OCI-LY3 (cell line): ENCODE results near the gene GPR62.

Experiments
- EZH2phosphoT487 ChIP-seq: fragments of 200-600 bp; shearing (Covaris generic); IDR thresholded peaks from 2 replicates; pipeline ENCODE4 v1.6.1; 2018; ENCODE audit warnings: antibody characterized with exemption, mixed run types, low read depth
- TF ChIP-seq, protein P1 (sequence below): fragments of 200-600, 300-600 bp; sonication (generic); IDR thresholded peaks from 2 replicates; pipeline ENCODE4 v1.5.1; 2014; ENCODE audit warnings: antibody characterized with exemption, low read length, low read depth

DNA sequence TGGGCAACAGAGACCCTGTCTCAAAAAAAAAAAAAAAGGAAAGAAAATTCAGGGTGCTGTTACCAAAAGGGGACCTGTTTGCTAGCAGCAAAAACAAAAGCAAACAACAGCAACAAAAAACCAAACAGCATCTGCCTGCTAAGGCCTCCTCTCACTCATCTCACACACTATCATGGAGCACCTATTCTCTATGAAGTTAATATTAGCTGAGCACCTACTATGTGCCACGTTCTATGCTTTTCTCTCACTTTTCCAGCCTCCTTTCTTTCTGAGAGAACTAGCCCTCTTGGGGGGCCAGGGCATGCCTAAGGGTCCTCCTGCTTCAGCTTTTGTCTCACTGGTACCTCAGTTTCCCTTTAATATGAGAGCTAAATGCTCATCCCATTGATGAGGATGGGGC, 468 bp upstream of the GPR62 start:
- TF ChIP-seq, protein P1, sequence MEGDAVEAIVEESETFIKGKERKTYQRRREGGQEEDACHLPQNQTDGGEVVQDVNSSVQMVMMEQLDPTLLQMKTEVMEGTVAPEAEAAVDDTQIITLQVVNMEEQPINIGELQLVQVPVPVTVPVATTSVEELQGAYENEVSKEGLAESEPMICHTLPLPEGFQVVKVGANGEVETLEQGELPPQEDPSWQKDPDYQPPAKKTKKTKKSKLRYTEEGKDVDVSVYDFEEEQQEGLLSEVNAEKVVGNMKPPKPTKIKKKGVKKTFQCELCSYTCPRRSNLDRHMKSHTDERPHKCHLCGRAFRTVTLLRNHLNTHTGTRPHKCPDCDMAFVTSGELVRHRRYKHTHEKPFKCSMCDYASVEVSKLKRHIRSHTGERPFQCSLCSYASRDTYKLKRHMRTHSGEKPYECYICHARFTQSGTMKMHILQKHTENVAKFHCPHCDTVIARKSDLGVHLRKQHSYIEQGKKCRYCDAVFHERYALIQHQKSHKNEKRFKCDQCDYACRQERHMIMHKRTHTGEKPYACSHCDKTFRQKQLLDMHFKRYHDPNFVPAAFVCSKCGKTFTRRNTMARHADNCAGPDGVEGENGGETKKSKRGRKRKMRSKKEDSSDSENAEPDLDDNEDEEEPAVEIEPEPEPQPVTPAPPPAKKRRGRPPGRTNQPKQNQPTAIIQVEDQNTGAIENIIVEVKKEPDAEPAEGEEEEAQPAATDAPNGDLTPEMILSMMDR, result no peak
- TF ChIP-seq EZH2phosphoT487, result no peak
